H9 (cell line): ENCODE measurements around the gene RTN4R. TPM values are rescaled to one million over a fixed set of nuclear protein-coding genes. Genes with fewer than 3 reads are reported as not detected.

Experiments
- DNase-seq: peaks from one replicate; pipeline ENCODE4 v3.0.0-alpha.2; 2017
- H2AFZ ChIP-seq: one replicate; pipeline ENCODE4 v1.6.1; 2013; ENCODE audit warnings: mild to moderate bottlenecking, low read length, control low read depth, moderate library complexity
- H2AK5ac ChIP-seq: 2 replicates; pipeline ENCODE4 v1.6.1; 2013; ENCODE audit warnings: low read length, control low read depth, mixed read lengths; ENCODE audit not compliant: insufficient read length
- H2BK120ac ChIP-seq: one replicate; pipeline ENCODE4 v1.6.1; 2013; ENCODE audit warnings: low read depth, mild to moderate bottlenecking, low read length, control low read depth, inconsistent platforms; ENCODE audit not compliant: poor library complexity, severe bottlenecking
- H2BK12ac ChIP-seq: 2 replicates; pipeline ENCODE4 v1.6.1; 2013; ENCODE audit warnings: low read length, control low read depth, mixed read lengths, low read depth; ENCODE audit not compliant: insufficient read length
- H2BK15ac ChIP-seq: 2 replicates; pipeline ENCODE4 v1.6.1; 2013; ENCODE audit warnings: low read depth, low read length, control low read depth
- H2BK20ac ChIP-seq: one replicate; pipeline ENCODE4 v1.6.1; 2013; ENCODE audit warnings: low read depth, mild to moderate bottlenecking, low read length, control low read depth, inconsistent platforms; ENCODE audit not compliant: poor library complexity, severe bottlenecking
- H2BK5ac ChIP-seq: 2 replicates; pipeline ENCODE4 v1.6.1; 2013; ENCODE audit warnings: low read length, control low read depth, mixed read lengths; ENCODE audit not compliant: insufficient read length
- H3K14ac ChIP-seq: 2 replicates; pipeline ENCODE4 v1.6.1; 2013; ENCODE audit warnings: low read length, control low read depth; ENCODE audit not compliant: insufficient read depth
- H3K18ac ChIP-seq: 2 replicates; pipeline ENCODE4 v1.6.1; 2013; ENCODE audit warnings: low read depth, mild to moderate bottlenecking, mixed read lengths, low read length, control low read depth; ENCODE audit not compliant: insufficient read length
- H3K23ac ChIP-seq: 2 replicates; pipeline ENCODE4 v1.6.1; 2013; ENCODE audit warnings: low read length, control low read depth, mixed read lengths, low read depth; ENCODE audit not compliant: insufficient read length
- H3K23me2 ChIP-seq: 2 replicates; pipeline ENCODE4 v1.6.1; 2013; ENCODE audit warnings: low read depth, mild to moderate bottlenecking, mixed read lengths, low read length, control low read depth; ENCODE audit not compliant: insufficient read length, poor library complexity, severe bottlenecking
- H3K27ac ChIP-seq: 2 replicates; pipeline ENCODE4 v1.5.1; 2013; ENCODE audit warnings: low read length, control low read depth, mixed read lengths, low read depth; ENCODE audit not compliant: insufficient read length
- H3K27me3 ChIP-seq: 2 replicates; pipeline ENCODE4 v1.6.1; 2013; ENCODE audit warnings: low read length, control low read depth, inconsistent platforms; ENCODE audit not compliant: insufficient read depth
- H3K4ac ChIP-seq: 2 replicates; pipeline ENCODE4 v1.6.1; 2013; ENCODE audit warnings: low read depth, mild to moderate bottlenecking, control low read depth, inconsistent platforms, low read length, moderate library complexity
- H3K4me1 ChIP-seq: 2 replicates; pipeline ENCODE4 v1.6.1; 2013; ENCODE audit warnings: low read length, control low read depth, inconsistent platforms; ENCODE audit not compliant: insufficient read depth
- H3K4me2 ChIP-seq: 2 replicates; pipeline ENCODE4 v1.6.1; 2013; ENCODE audit warnings: low read length, control low read depth, mixed read lengths; ENCODE audit not compliant: insufficient read length, insufficient read depth
- H3K56ac ChIP-seq: 2 replicates; pipeline ENCODE4 v1.6.1; 2013; ENCODE audit warnings: low read depth, mild to moderate bottlenecking, mixed read lengths, low read length, control low read depth; ENCODE audit not compliant: insufficient read length
- H3K79me1 ChIP-seq: 2 replicates; pipeline ENCODE4 v1.6.1; 2013; ENCODE audit warnings: low read depth, mild to moderate bottlenecking, moderate library complexity, low read length, control low read depth, inconsistent platforms; ENCODE audit not compliant: insufficient read depth, poor library complexity, severe bottlenecking
- H3K79me2 ChIP-seq: 2 replicates; pipeline ENCODE4 v1.6.1; 2013; ENCODE audit warnings: low read length, control low read depth, inconsistent platforms; ENCODE audit not compliant: insufficient read depth
- H3K9ac ChIP-seq: 2 replicates; pipeline ENCODE4 v1.6.1; 2013; ENCODE audit warnings: low read length, control low read depth, mixed read lengths; ENCODE audit not compliant: insufficient read length; ENCODE audit errors: extremely low read depth
- H3K9me3 ChIP-seq: one replicate; pipeline ENCODE4 v1.6.1; 2013; ENCODE audit warnings: low read depth, low read length, inconsistent platforms; ENCODE audit not compliant: control insufficient read depth
- H3T11ph ChIP-seq: one replicate; pipeline ENCODE4 v1.6.1; 2013; ENCODE audit warnings: mild to moderate bottlenecking, low read length, control low read depth, inconsistent platforms
- H4K20me1 ChIP-seq: one replicate; pipeline ENCODE4 v1.6.1; 2013; ENCODE audit not compliant: control insufficient read depth, insufficient read length, insufficient read depth
- H4K5ac ChIP-seq: 2 replicates; pipeline ENCODE4 v1.6.1; 2013; ENCODE audit warnings: low read depth, mild to moderate bottlenecking, mixed read lengths, low read length, control low read depth; ENCODE audit not compliant: insufficient read length
- H4K8ac ChIP-seq: replicated peaks from 2 replicates; pipeline ENCODE4 v1.6.1; 2013; ENCODE audit warnings: low read length, control low read depth, mixed read lengths, low read depth; ENCODE audit not compliant: insufficient read length
- H4K91ac ChIP-seq: 2 replicates; pipeline ENCODE4 v1.6.1; 2013; ENCODE audit warnings: low read depth, mild to moderate bottlenecking, moderate library complexity, mixed read lengths, low read length, control low read depth; ENCODE audit not compliant: insufficient read length
- H3K27ac Mint-ChIP-seq, 3 experiments: 2 replicates in 2 of 3; 3 replicates in 1 of 3; pipeline ENCODE4 v1.8.0; 2020 to 2021; ENCODE audit warnings: mixed read lengths in 3 of 3, mild to moderate bottlenecking in 1 of 3, moderate library complexity in 1 of 3
- H3K27me3 Mint-ChIP-seq: 2 replicates; pipeline ENCODE4 v1.8.0; 2021; ENCODE audit warnings: low read depth, mild to moderate bottlenecking, moderate library complexity, mixed read lengths
- H3K36me3 Mint-ChIP-seq, 3 experiments: 2 replicates in 2 of 3; 3 replicates in 1 of 3; pipeline ENCODE4 v1.8.0; 2020 to 2021; ENCODE audit warnings: low read depth in 3 of 3, mixed read lengths in 3 of 3; ENCODE audit not compliant: insufficient read depth in 1 of 3
- H3K4me1 Mint-ChIP-seq, 2 experiments: 2 replicates each; pipeline ENCODE4 v1.8.0; 2020; ENCODE audit warnings: mixed read lengths in 2 of 2
- H3K4me3 Mint-ChIP-seq, 2 experiments: 2 replicates in 1 of 2; 3 replicates in 1 of 2; pipeline ENCODE4 v1.8.0; 2020 to 2021; ENCODE audit warnings: mild to moderate bottlenecking in 2 of 2, mixed read lengths in 2 of 2, moderate library complexity in 1 of 2
- H3K9me3 Mint-ChIP-seq, 2 experiments: 2 replicates in 1 of 2; 3 replicates in 1 of 2; pipeline ENCODE4 v1.8.0; 2020; ENCODE audit warnings: mild to moderate bottlenecking in 2 of 2, mixed read lengths in 2 of 2, moderate library complexity in 1 of 2
- CTCF ChIP-seq: fragments of 200-600 bp; sonication (generic); conservative IDR thresholded peaks from 3 replicates; pipeline ENCODE4 v1.8.0; 2021; ENCODE audit warnings: antibody characterized with exemption, mild to moderate bottlenecking
- WGBS: extraction: QIAGEN DNeasy Blood & Tissue Kit; methylation state at CpG from one replicate; pipeline ENCODE4 v1.1.7; 2013; ENCODE audit warnings: missing lambda C conversion rate, low lambda C conversion rate, mixed read lengths; ENCODE audit not compliant: insufficient read length; ENCODE audit errors: extremely low coverage; 5-methylcytosine and 5-hydroxymethylcytosine counted together
- total RNA-seq: library from RNA; stranded (reverse); gene quantifications from 2 replicates; pipeline ENCODE4 v1.2.1, GENCODE V29; 2021

The RTN4R gene
- total RNA-seq, 1 experiment from 2014 or later = 19.0 TPM

- Histone ChIP-seq H4K20me1 (no peaks in the 10 kb centered on the region), H3K79me2 (no peaks in the 10 kb centered on the region), H3K4ac (no peak overlapping the region), H2AFZ (no peak overlapping the region), H3K23me2 (no peaks in the 10 kb centered on the region), H2BK5ac (no peak overlapping the region), H3K4me1 (no peaks in the 10 kb centered on the region; the same call in 1 of the 2 replicates), H3K4me2 (no peak overlapping the region), H3K56ac (no peak overlapping the region), H4K5ac (no peak overlapping the region), H2BK120ac (no peak overlapping the region), H3K9me3 (no peaks in the 10 kb centered on the region), H3K14ac (no peak overlapping the region), H2AK5ac (no peak overlapping the region), H3K79me1 (no peaks in the 10 kb centered on the region), H2BK20ac (no peak overlapping the region), H3K23ac (no peak overlapping the region), H2BK15ac (no peak overlapping the region), H3K27ac (no peak overlapping the region), H4K8ac (no peak overlapping the region), H2BK12ac (no peak overlapping the region), H3K9ac (no peak overlapping the region), H3K27me3 (no peaks in the 10 kb centered on the region), H3T11ph (no peak overlapping the region), H3K18ac (no peak overlapping the region), H4K91ac (no peak overlapping the region)
- Mint-ChIP-seq H3K9me3 (no peaks in the 10 kb centered on the region), H3K27me3 (peaks cover 2% of the 10 kb centered on the region), H3K4me3 (no peak overlapping the region), H3K27ac (no peak overlapping the region; a peak in 1 of 7 replicates), H3K4me1 (peaks cover 24 to 38% of the 10 kb centered on the region in 2 experiments), H3K36me3 (no peaks in the 10 kb centered on the region)
- TF ChIP-seq CTCF = no peak
- WGBS = no CpG with 5 or more reads among the region's 13 CpGs
- no peak for DNase-seq
Observed at GRCh38 chr22:20201837-20202392, 66.2 kb downstream of the RTN4R start.
